ENCODE results near the gene RNF5.
"Not testable (repeated sequence)": the region's sequence is repeated elsewhere in the genome, so short reads cannot be mapped to it uniquely, and the experiment has no call there.

Gene RNF5

GRCh38 chr6:32190911-32191677, 12.9 kb downstream of the RNF5 start:
- no peak for DNase-seq

GRCh38 chr6:32191696-32192607, 13.7 kb downstream of the RNF5 start:
- no peak for DNase-seq

DNA sequence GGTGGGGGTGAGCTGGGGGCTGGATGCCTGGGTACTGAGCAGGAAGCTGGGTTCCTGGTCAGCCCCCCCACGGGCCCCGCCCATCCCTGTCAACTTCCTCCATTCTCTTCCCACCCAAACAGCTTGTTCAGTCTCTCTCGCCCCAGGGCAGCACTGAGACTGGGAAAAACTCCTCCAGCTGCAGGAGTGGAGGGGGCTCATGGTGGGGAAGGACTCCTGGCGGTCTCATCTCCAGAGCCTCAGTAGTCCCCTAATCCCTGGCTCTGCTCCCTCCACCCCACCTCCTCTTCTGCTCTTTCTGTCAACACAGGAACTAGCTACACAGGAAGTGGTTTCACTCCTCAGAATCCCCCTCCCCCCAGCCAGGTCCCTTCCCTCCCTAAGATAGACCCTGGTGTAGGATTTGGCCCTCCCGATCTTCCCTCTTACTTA, 14.4 kb downstream of the RNF5 start, which contains the start of gene GPSM3:
Gene GPSM3, minus strand, starts transcription at position 36 of the 432 bp plus-strand sequence. CDS start 130 bp downstream, outside the sequence.
- DNase-seq, result peak; percentile 51

GRCh38 chr6:32193096-32193495, 14.9 kb downstream of the RNF5 start:
- DNase-seq, result not testable (repeated sequence)

DNA sequence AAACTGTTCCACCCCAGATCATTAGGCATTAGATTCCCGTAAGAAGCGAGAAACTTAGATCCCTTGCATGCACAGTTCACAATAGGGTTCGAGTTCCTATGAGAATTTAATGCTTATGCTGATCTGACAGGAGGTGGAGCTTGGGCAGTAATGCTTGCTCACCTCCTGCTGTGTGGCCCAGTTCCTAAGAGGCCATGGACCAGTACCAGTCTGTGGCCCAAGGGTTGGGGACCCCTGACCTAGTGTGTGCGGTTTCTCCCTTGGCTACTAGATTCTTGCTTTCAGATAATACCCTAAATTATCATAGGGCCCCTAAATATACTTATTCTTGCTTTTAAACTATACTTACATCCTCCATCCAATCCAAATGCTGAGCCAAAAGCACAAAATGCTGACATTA, 16.2 kb downstream of the RNF5 start:
- DNase-seq, result no peak

- no peak for DNase-seq
Observed at GRCh38 chr6:32194825-32195651, 16.8 kb downstream of the RNF5 start.

DNA sequence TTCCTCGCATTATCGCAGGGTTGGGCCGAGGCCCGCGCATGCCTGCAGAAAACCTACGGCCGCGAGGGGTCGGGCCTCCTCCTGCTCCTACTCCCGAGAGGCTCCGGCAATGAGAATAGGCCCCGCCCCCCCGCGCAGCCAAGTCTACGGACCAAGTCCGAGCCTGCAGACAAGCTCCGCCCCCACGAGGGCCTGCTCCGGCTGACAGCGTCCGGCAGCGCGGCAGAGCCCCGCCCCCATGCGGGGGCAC, 17.4 kb downstream of the RNF5 start:
- DNase-seq, result peak; percentile 100

DNA sequence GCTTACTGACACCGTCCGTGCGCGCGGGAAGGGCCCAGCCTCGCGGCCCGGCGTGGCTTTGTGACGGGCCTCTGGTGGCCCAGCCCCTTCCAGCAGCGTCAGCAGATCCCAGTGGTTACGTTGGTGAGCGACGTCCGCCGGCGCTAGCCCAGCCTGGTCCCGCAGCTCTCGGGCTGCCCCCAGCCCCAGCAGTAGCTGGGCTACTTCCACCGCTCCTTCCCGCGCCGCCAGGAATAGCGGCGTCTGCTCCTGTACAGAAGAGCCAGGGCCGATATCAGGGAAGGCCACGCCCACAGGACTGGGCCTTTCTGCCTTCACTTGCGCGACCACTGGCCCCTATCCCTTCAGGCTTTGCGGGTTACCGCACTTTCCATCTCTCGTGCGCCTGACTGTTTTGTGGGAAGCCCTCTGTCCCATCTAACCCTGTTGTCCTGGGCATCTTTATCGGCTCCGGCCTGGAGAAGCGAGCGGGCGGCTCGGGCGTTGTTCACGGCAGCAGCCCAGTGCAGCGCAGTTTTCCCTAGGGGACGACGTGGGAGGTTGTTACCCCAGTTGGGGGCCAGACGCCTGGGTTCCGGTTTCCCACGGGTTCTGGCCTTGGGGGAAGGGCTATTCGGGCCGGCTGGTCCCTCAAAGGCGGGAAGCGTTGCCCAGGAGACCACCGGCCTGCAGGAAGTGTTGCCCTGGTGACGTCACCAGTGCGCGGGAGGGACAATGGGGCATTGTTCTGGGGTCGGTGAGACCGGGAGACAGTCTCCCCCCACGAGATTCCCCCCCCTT, 17.9 kb downstream of the RNF5 start:
- DNase-seq, result peak; percentile 62

DNA sequence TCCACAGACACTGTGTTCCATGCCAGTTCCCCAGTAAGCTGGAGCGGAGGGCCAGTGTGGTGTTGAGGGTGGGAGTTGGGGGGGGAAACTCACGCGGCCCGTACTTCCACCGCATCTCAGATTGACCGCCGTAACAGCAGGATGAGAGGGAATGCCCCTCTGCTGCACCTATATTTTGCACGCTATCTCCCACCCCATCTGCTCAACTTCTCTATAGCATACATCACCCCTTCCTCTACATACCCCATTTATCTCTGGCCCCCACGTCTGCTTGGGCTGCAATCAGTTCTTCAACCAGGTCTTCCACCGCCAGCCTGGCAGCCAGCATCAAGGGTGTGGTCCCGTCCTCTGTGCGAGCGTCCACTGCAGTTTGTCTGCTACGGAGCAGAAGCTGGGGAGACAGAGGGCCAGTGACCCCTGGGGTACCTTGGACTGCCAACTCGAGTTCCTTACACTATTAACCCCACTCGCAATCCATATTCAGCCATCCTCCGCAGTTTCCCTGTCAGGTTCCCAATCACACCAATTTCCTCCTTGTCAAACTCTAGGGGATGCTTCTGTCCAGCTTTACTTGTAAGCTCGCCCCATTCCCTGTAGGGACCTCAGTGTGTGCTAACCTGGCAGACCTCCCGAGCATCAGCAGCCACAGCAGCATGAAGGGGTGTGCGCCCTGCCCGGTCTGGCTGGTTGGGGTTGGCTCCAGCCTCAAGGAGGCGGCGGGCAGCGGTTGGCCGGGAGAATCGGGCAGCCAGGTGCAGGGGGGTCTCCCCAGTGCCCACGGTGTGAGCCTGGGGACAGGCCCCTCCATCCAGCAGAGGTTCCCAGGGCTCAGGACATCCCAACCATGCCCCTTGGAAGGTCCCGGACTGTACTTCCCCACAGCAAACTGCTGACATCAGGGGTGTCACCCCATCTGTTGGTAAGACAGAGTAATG, 18.7 kb downstream of the RNF5 start:
- DNase-seq, result no peak

DNA sequence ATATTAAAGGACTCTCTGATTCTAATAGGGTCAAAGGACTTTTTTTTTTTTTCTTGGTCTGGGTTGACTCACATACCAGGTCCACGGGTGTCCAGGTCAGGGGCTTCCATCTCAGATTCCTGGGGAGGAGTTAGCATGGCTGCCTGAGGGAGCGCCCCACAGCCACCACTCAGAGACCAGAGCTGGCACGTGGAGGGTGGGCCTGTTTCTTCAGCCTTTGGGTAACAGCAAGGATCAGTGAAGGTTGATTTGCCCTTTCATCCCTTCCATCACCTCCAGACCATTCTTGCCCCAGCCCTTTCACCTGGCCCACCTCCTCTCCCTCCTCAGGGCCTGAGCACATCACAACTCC, 20.1 kb downstream of the RNF5 start:
- no peak for DNase-seq

- DNase-seq, result no peak
Observed at GRCh38 chr6:32198866-32199265, 20.7 kb downstream of the RNF5 start.

- DNase-seq, result no peak
Observed at GRCh38 chr6:32200711-32201475, 22.7 kb downstream of the RNF5 start.

GRCh38 chr6:32202186-32202585, 24.0 kb downstream of the RNF5 start:
- DNase-seq, result no peak

- no peak for DNase-seq
Observed at GRCh38 chr6:32203426-32204267, 25.4 kb downstream of the RNF5 start.

GRCh38 chr6:32204268-32204715, 26.1 kb downstream of the RNF5 start:
- no peak for DNase-seq

DNA sequence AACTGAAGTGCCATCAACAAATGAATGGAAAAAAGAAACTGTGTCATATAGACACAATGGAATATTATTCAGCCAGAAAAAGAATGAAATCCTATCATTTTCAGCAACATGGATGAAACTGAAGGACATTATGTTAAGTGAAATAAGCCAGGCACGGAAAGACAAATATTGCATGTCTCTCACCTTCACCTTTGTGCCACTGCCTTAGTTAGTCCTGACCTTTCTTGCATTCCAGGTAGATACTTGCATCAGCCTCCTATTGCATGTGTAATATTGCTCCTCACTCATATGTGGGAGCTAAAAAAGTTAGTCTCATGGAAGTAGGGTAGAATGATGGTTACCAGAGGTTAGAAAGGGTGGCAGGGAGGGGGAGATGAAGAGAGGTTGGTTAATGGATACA, 30.8 kb downstream of the RNF5 start:
- DNase-seq, result no peak

DNA sequence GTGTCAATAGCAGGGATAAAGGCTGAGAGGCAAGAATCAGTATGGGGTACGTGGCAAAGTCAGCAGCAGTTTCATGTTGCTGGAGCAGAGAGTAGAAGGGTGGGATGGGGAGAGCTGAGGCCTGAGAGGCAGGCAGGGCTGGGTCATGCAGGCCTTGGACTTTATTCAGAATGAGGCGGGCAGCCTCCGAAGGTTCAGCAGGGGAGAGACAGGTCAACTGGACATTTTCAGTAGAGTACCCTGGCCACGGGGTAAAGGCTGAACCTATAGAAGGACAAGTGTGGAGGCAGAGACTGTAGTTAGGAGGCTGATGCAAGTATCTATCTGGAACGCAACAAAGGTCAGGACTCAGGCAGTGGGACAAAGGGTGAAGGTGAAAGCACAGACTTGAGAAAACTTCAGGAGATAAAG, 32.0 kb downstream of the RNF5 start:
- no peak for DNase-seq

- DNase-seq, result not testable (repeated sequence)
Observed at GRCh38 chr6:32211432-32211831, 33.2 kb downstream of the RNF5 start.

DNA sequence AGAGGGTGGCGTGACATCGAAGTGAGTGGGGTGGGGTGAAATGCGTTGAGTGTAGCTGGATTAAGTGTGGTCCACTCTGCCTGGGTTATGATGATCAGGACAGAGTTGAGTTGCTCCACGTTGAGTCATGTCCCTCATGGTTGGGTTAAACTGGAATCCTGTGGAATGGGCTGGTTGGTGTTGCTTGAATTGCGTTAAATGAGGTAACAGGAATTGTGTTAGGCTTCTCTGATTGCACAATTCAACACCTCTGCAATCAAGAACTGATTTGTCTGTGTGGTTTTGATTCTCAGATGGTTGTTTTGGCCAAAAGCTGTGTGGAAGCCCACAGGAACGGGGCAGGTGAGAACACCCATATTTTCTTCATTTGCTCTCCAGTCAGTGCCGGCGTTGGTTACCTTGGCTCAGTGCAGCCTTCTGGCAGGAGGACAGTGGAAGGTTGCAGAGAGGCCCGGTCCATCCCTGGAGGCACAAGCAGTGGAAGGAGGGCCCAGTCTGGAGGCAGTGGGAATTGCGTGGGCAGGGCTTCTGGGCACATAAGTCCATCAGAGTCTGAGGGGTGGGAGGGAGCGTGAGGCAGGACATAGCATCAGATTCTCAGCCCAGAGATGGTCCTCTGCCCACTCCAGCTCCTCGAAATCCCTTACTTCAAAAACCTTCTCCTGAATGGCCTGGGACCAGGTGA, 34.0 kb downstream of the RNF5 start:
- no peak for DNase-seq

Measured in stimulated activated CD4-positive, alpha-beta T cell treated with anti-CD3 and anti-CD28 coated beads, Interleukin-12 subunit alpha, Interleukin-12 subunit beta, amount 100 ng/mL, for 4 hours (primary cell).